Measurements from ENCODE around the gene ERGIC3. TPM values are rescaled to one million over a fixed set of nuclear protein-coding genes. Genes with fewer than 3 reads are reported as not detected.

The ERGIC3 gene
- total RNA-seq, 2 donors from 2014 or later, result 120 to 136 TPM

- ATAC-seq, result peak; percentile 62
- no peaks in the 10 kb centered on the region for H3K27me3 ChIP-seq
- no peaks in the 10 kb centered on the region for H3K4me1 ChIP-seq
- peaks cover 0 to 7% (median 0%) of the 10 kb centered on the region in 3 donors for H3K9me3 ChIP-seq
- no peak overlapping the region for H3K4me3 ChIP-seq
- 5 to 7% methylated on average over 2 of the region's 2 CpGs for WGBS, 2 donors
- no peaks in the 10 kb centered on the region for H3K36me3 ChIP-seq (replicated peaks in 1 of 2; ENCODE audit: insufficient read depth in 1 of 2, low read depth in 2 of 2)
- H3K27ac ChIP-seq, result no peak overlapping the region
- peak; percentile 22 to 59 (median 38) for DNase-seq
- no peak for TF ChIP-seq POLR2A (IDR thresholded peaks at IDR 0.05)
- TF ChIP-seq, protein P1, sequence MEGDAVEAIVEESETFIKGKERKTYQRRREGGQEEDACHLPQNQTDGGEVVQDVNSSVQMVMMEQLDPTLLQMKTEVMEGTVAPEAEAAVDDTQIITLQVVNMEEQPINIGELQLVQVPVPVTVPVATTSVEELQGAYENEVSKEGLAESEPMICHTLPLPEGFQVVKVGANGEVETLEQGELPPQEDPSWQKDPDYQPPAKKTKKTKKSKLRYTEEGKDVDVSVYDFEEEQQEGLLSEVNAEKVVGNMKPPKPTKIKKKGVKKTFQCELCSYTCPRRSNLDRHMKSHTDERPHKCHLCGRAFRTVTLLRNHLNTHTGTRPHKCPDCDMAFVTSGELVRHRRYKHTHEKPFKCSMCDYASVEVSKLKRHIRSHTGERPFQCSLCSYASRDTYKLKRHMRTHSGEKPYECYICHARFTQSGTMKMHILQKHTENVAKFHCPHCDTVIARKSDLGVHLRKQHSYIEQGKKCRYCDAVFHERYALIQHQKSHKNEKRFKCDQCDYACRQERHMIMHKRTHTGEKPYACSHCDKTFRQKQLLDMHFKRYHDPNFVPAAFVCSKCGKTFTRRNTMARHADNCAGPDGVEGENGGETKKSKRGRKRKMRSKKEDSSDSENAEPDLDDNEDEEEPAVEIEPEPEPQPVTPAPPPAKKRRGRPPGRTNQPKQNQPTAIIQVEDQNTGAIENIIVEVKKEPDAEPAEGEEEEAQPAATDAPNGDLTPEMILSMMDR (IDR thresholded peaks at IDR 0.05), result peak in 5 of 7 experiments; percentile 10 to 46 (median 34)
- intact Hi-C loops (cut with DNase I), result no loop called here
Observed at GRCh38 chr20:35568645-35569044, 26.8 kb downstream of the ERGIC3 start.

DNA sequence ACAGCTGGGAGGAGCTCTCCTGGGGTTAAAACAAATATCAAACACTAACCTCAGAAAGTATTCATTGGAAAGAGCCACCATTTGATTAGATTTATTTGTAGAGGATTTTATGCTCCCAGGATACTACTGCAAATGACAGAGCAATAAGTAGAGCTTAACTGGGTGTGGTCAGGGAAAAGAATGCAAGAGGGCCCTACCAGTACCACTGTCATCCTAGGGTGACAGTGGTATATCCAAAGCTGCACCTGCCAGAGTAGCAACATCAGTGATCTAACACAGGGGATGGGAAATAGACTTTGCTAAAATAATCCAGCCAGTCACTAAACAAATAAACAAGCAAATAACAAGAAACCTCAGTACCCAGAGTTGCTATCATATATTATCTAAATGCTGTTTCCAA, 29.7 kb downstream of the ERGIC3 start:
- Histone ChIP-seq H3K9me3 (peaks cover 0 to 7% (median 0%) of the 10 kb centered on the region in 3 donors), H3K4me3 (no peak overlapping the region), H3K27ac (no peak overlapping the region), H3K4me1 (no peaks in the 10 kb centered on the region), H3K36me3 (replicated peaks in 1 of 2; ENCODE audit: insufficient read depth in 1 of 2, low read depth in 2 of 2) (no peaks in the 10 kb centered on the region), H3K27me3 (no peaks in the 10 kb centered on the region)
- DNase-seq, result no peak
- TF ChIP-seq POLR2A (IDR thresholded peaks at IDR 0.05), result no peak
- TF ChIP-seq, protein P1 (IDR thresholded peaks at IDR 0.05), result no peak
- no peak for ATAC-seq
- intact Hi-C loops (cut with DNase I), result no loop called here

DNA sequence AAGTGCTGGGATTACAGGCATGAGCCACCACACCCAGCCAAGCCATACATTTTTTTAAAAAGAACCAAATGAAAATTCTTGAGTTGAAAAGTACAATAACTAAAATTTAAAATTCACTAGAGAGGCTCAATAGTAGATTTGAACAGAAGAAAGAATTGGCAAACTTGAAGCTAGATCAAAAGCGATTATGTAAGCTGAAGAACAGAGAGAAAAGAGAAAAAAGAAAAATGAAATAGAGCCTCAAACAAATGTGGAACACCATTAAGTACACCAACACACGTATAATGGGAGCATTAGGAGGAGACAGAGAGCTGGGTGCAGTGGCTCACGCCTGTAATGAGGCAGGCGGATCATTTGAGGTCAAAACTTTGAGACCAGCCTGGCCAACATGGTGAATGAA, 31.0 kb downstream of the ERGIC3 start:
- intact Hi-C loops (cut with DNase I), result no loop called here
- H3K27ac ChIP-seq, result no peak overlapping the region
- no peaks in the 10 kb centered on the region for H3K27me3 ChIP-seq
- DNase-seq, result no peak
- H3K4me1 ChIP-seq, result no peaks in the 10 kb centered on the region
- no peak overlapping the region for H3K4me3 ChIP-seq
- H3K36me3 ChIP-seq (replicated peaks in 1 of 2; ENCODE audit: insufficient read depth in 1 of 2, low read depth in 2 of 2), result no peaks in the 10 kb centered on the region
- H3K9me3 ChIP-seq, result peaks cover 0 to 7% (median 0%) of the 10 kb centered on the region in 3 donors
- WGBS, 2 donors, result 92 to 93% methylated on average over 4 of the region's 4 CpGs
- TF ChIP-seq, protein P1 (IDR thresholded peaks at IDR 0.05), result no peak
- TF ChIP-seq POLR2A (IDR thresholded peaks at IDR 0.05), result no peak
- ATAC-seq, result no peak

- Histone ChIP-seq H3K9me3 (peaks cover 0 to 7% (median 0%) of the 10 kb centered on the region in 3 donors), H3K27me3 (no peaks in the 10 kb centered on the region), H3K4me3 (no peak overlapping the region), H3K36me3 (replicated peaks in 1 of 2; ENCODE audit: insufficient read depth in 1 of 2, low read depth in 2 of 2) (no peaks in the 10 kb centered on the region), H3K27ac (no peak overlapping the region), H3K4me1 (no peaks in the 10 kb centered on the region)
- TF ChIP-seq POLR2A (IDR thresholded peaks at IDR 0.05), result no peak
- TF ChIP-seq, protein P1 (IDR thresholded peaks at IDR 0.05), result no peak
- no peak for ATAC-seq
- WGBS, 2 donors, result 46 to 60% methylated on average over 1 to 4 of the region's 4 CpGs
- DNase-seq, result no peak
- intact Hi-C loops (cut with DNase I), result no loop called here
Observed at GRCh38 chr20:35575958-35576357, 34.1 kb downstream of the ERGIC3 start.

- ATAC-seq (no peak), DNase-seq (no peak)
- Histone ChIP-seq H3K9me3 (peaks cover 0 to 7% (median 0%) of the 10 kb centered on the region in 3 donors), H3K27ac (no peak overlapping the region), H3K36me3 (replicated peaks in 1 of 2; ENCODE audit: insufficient read depth in 1 of 2, low read depth in 2 of 2) (no peaks in the 10 kb centered on the region), H3K4me1 (no peaks in the 10 kb centered on the region), H3K27me3 (no peaks in the 10 kb centered on the region), H3K4me3 (no peak overlapping the region)
- TF ChIP-seq POLR2A (IDR thresholded peaks at IDR 0.05), result no peak
- TF ChIP-seq, protein P1 (IDR thresholded peaks at IDR 0.05), result no peak
- intact Hi-C loops (cut with DNase I), result no loop called here
- 37 to 41% methylated on average over 3 of the region's 3 CpGs for WGBS, 2 donors
Observed at GRCh38 chr20:35576816-35577215, 34.9 kb downstream of the ERGIC3 start.
